HG02973 (cell line): ENCODE results near the gene AGAP5.

ENCODE experiments used
- ATAC-seq: cut with Tn5 transposase; IDR thresholded peaks from one replicate; pipeline ENCODE4 v1.9.1; 2021; ENCODE audit warnings: moderate library complexity; ENCODE audit not compliant: unreplicated experiment

Gene AGAP5

DNA sequence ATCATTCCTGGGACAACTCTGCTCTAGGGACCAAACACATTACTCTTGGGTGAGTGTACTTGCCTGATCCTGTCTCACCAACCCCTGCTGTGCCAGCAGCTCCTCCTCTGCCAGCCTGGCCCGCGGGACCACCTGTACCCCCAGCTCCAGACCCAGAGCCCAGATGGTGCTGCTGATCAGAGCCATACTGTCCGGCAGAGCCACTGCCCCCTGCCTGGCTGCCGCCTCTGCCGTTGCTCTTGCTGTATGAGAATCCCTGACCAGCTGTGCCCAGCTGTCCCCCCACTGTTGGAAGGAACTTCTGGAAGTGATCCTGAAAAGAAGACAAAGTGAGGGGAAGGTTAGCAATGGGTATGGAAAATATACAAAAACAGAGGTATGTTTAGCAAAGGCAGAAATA lies 63.5 kb downstream of the AGAP5 start:
- no peak for ATAC-seq

DNA sequence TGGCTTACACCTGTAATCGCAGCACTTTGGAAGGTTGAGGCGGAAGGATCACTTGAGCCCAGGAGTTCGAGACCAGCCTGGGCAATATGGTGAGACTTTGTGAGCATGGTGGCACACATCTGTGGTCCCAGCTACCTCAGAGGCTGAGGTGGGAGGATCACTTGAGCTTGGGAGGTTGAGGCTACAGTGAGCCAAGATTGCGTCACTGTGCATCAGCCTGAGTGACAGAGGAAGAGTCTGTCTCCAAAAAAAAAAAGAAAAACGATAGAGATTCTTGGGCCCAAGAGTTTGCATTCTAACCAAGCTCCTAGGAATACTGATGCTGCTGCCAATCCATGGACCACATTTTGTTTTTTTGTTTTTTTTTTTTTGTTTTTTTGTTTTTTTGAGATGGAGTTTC lies 68.7 kb downstream of the AGAP5 start:
- ATAC-seq, result no peak

DNA sequence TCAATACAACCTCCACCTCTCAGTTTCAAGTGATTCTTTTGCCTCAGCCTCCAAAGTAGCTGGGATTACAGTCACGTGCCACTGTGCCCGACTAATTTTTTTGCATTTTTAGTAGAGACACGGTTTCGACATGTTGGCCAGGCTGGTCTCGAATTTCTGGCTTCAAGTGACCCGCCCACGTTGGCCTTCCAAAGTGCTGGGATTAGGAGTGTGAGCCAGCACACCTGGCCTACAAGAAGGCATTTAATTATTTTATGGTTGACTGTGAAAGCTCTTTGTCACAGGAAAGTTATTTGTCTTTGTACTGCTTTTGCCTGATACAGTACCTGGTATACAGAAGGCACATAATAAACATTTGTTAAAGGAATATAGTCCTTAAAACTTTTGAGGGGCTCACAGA lies 69.5 kb downstream of the AGAP5 start:
- no peak for ATAC-seq

DNA sequence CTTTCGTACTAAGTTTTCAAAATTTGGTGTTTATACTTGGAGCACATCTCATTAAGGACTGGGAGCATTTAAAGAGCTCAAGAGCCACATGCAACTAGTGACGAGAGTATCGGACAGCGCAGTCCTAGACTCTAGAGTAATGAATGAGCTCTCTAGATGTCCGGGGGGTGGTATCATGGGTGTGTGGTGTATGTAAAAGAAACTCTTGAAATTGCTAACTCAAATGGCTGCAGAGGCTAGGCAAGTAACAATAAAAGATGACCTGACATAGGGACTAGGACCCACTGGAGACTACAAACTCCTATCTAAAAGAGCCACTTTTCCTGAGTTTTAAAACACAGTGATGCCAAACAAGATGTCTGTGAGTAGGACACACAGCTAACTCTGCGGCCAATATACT lies 70.6 kb downstream of the AGAP5 start:
- ATAC-seq, result no peak

DNA sequence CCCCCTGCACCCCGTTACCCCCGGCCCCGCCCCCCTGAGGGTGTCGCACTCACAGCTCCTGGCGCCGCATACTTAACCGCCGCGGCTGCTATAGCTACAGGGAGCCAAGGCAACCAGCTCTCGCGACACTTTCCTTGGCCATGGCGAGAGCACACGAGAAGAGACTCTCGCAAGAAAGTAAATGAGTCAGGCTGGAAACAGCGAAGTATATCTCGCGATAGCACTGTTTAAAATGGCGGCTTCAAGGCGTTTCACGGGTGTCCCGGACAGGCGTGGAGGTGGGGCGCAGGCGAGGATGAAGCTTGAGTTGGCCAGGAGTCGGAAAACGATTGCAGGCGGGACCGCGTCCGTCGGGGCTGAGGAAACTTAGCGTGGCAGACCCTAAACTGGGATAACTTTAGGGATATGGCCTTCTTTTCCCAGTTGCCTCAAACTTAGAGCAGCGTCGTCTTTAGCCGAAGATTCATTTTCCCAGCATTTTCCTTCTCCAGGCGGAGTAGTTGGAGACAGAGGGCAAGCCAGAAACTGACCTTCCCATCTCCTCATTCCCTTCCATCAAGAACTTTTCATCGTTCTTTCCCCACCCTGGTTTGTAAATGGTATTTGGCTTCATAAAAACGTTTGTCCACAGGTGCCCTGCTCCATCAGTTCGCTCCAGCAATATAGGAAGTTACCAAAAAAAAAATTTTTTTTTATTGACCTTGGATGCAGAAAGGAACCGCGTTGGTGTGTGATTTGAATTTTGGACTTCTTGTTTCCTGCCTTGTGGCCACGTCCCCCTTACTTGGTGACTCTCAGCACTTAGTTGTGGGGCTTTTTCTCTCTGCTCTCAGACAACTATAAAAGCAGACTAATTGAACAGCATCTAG lies 71.8 kb downstream of the AGAP5 start:
- ATAC-seq, result peak; percentile 96

DNA sequence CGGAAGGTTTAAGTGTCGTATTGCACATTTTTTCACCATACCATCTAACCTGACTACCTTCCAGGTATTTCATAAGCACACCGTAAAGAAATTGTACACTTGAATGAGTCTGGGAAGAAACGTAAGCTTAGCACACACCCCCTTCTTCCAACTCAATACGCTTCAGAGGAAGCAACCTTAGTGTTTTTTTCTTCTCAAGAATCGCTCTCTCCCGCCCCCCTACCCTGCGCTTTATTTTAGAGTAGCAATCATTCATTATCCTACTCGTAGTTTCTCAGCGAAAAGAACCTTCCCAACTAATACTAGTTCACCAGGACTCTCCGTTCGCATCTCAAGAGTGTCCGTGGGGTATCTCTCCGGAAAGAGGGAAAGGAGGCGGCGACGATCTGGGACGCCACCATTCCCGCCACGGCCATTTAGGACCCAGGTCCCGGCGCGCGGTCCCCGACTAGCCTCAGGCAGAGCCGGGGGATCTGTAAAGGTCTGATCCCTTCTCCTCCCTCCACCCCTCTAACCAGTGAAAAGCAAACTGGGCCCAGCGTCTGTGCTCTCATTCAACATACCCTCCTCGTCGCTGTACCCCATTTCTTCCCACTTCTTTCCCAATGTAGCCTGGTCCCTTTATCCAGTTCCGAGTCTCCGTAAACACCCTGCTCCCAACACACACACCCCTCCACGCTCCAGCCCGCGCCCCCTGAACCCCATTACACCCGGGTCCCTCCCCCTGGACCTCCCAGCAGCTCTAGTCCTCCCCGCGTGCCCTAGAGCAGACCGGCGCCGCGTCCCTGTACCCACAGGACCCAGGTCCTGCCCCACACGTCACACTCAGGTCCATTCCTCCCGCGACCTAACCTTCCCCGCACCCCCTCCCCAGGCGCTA lies 72.7 kb downstream of the AGAP5 start:
- no peak for ATAC-seq
